HG03342 (cell line): ENCODE results near the gene MYNN.

Experiments
- ATAC-seq: cut with Tn5 transposase; IDR thresholded peaks from one replicate; pipeline ENCODE4 v1.9.1; 2021; ENCODE audit warnings: mild to moderate bottlenecking, moderate library complexity; ENCODE audit not compliant: unreplicated experiment

The MYNN gene

GRCh38 chr3:169774186-169774585 is 990 bp downstream of the MYNN start:
- ATAC-seq: no peak

GRCh38 chr3:169777822-169778221 is 4.6 kb downstream of the MYNN start:
- ATAC-seq: no peak

GRCh38 chr3:169780742-169781141 is 7.5 kb downstream of the MYNN start:
- ATAC-seq: no peak

- no peak for ATAC-seq
Measured at GRCh38 chr3:169781209-169781855, 8.1 kb downstream of the MYNN start.

- ATAC-seq: no peak
Measured at GRCh38 chr3:169787120-169787519, 13.9 kb downstream of the MYNN start.

GRCh38 chr3:169787791-169788190 is 14.6 kb downstream of the MYNN start:
- ATAC-seq: no peak

- ATAC-seq: no peak
Measured at GRCh38 chr3:169790219-169790618, 17.0 kb downstream of the MYNN start.

GRCh38 chr3:169790687-169791429 is 17.7 kb downstream of the MYNN start:
- ATAC-seq: no peak

- no peak for ATAC-seq
Measured at GRCh38 chr3:169792359-169792758, 19.2 kb downstream of the MYNN start.

GRCh38 chr3:169804681-169805080 is 31.5 kb downstream of the MYNN start:
- ATAC-seq: no peak

- no peak for ATAC-seq
Measured at GRCh38 chr3:169809230-169809795, 36.1 kb downstream of the MYNN start.

GRCh38 chr3:169811631-169812331 is 38.6 kb downstream of the MYNN start:
- ATAC-seq: peak; percentile 6

GRCh38 chr3:169812332-169813235 is 39.4 kb downstream of the MYNN start, which contains the start of the genes LRRC34 and LRRIQ4:
TSS of gene LRRC34 (minus strand) at chr3:169812904. CDS start at chr3:169812548, 356 bp downstream.
TSS of gene LRRIQ4 (plus strand) at chr3:169812870. CDS start at chr3:169821922, 9,052 bp downstream.
- ATAC-seq: peak; percentile 51

GRCh38 chr3:169813278-169813677 is 40.1 kb downstream of the MYNN start:
- ATAC-seq: no peak

- ATAC-seq: peak; percentile 94
Measured at GRCh38 chr3:169813757-169814517, 40.7 kb downstream of the MYNN start.

GRCh38 chr3:169815590-169816150 is 42.5 kb downstream of the MYNN start:
- no peak for ATAC-seq

GRCh38 chr3:169818316-169818715 is 45.1 kb downstream of the MYNN start:
- no peak for ATAC-seq

GRCh38 chr3:169822091-169822490 is 48.9 kb downstream of the MYNN start:
- ATAC-seq: no peak

- ATAC-seq: no peak
Measured at GRCh38 chr3:169822540-169822939, 49.3 kb downstream of the MYNN start.
